Endothelial cell (in vitro differentiated cells): Measurements from ENCODE around the gene CPPED1. TPM values are rescaled to one million over a fixed set of nuclear protein-coding genes. Genes with fewer than 3 reads are reported as not detected.

Experiments used
- DNase-seq: peaks from one replicate; pipeline ENCODE4 v3.0.0; 2021; ENCODE audit warnings: low spot score
- H3K27ac Mint-ChIP-seq: one replicate; pipeline ENCODE4 v1.8.0; 2021; ENCODE audit warnings: mixed read lengths, inconsistent platforms; ENCODE audit not compliant: unreplicated experiment
- H3K27me3 Mint-ChIP-seq: one replicate; pipeline ENCODE4 v1.8.0; 2021; ENCODE audit warnings: mild to moderate bottlenecking, moderate library complexity, mixed read lengths, inconsistent platforms; ENCODE audit not compliant: unreplicated experiment
- H3K36me3 Mint-ChIP-seq: one replicate; pipeline ENCODE4 v1.8.0; 2021; ENCODE audit warnings: mild to moderate bottlenecking, low read depth, mixed read lengths, inconsistent platforms; ENCODE audit not compliant: unreplicated experiment
- H3K4me1 Mint-ChIP-seq: one replicate; pipeline ENCODE4 v1.8.0; 2021; ENCODE audit warnings: mild to moderate bottlenecking, mixed read lengths, inconsistent platforms; ENCODE audit not compliant: unreplicated experiment
- H3K4me3 Mint-ChIP-seq: one replicate; pipeline ENCODE4 v1.8.0; 2021; ENCODE audit warnings: mild to moderate bottlenecking, mixed read lengths, inconsistent platforms; ENCODE audit not compliant: unreplicated experiment
- H3K9me3 Mint-ChIP-seq: one replicate; pipeline ENCODE4 v1.8.0; 2021; ENCODE audit warnings: mixed read lengths, inconsistent platforms; ENCODE audit not compliant: unreplicated experiment
- microRNA-seq: library from miRNA; unstranded; fragments of <30 nt; microRNA quantifications from one replicate; pipeline ENCODE4, GENCODE V29; 2020; ENCODE audit not compliant: unreplicated experiment
- total RNA-seq: library from RNA; stranded (reverse); fragmentation: NEBNext Ultra II Directional; extraction: Animal tissue kit (Norgen Biotek cat#: 25700); gene quantifications from one replicate; pipeline ENCODE4 v1.2.1, GENCODE V29; 2021; ENCODE audit not compliant: unreplicated experiment
- TF ChIP-seq, protein P1 (sequence below): fragments of 200-600 bp; sonication (generic); IDR thresholded peaks from one replicate; pipeline ENCODE4 v1.5.0; 2021; ENCODE audit warnings: antibody characterized with exemption; ENCODE audit not compliant: unreplicated experiment

CPPED1 gene
- total RNA-seq, 1 donor from 2014 or later: 11.6 TPM

DNA sequence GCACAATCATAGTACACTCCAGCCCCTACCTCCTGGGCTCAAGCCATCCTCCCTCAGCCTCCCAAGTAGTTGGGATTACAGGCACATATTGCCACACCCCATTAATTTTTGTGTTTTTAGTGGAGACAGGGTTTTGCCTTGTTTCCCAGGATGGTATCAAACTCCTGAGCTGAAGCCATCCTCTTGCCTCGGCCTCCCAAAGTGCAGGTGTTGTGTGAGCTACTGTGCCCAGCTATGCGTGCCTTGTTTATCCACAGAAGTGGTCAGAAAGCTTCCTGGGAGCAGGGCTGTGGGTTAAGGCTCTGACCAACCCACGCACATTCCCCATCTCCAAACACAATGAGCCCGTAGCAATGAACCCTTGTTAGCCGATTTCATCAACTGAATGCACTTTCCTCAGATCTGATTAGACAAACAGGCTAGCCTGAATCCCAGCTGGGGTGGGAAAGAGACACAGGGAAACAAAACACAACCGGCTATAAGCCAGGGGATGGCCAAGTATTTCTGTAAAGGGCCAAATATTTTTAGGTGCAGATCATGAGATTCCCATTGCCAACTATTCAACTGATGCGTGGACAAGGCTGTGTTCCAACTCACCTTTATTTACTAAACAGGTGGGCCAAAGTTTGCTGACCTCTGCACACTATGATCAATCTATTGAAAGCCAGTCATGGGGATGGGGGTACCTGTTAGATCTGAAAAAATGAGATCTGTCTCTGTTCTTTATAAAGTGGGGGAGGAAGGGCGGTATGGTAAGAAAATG is 193.6 kb downstream of the CPPED1 start:
- H3K9me3 Mint-ChIP-seq: no peaks in the 10 kb centered on the region
- no peak overlapping the region for H3K4me3 Mint-ChIP-seq
- no peak for DNase-seq
- H3K4me1 Mint-ChIP-seq: no peaks in the 10 kb centered on the region
- H3K27me3 Mint-ChIP-seq: no peaks in the 10 kb centered on the region
- H3K27ac Mint-ChIP-seq: no peak overlapping the region
- TF ChIP-seq, protein P1, sequence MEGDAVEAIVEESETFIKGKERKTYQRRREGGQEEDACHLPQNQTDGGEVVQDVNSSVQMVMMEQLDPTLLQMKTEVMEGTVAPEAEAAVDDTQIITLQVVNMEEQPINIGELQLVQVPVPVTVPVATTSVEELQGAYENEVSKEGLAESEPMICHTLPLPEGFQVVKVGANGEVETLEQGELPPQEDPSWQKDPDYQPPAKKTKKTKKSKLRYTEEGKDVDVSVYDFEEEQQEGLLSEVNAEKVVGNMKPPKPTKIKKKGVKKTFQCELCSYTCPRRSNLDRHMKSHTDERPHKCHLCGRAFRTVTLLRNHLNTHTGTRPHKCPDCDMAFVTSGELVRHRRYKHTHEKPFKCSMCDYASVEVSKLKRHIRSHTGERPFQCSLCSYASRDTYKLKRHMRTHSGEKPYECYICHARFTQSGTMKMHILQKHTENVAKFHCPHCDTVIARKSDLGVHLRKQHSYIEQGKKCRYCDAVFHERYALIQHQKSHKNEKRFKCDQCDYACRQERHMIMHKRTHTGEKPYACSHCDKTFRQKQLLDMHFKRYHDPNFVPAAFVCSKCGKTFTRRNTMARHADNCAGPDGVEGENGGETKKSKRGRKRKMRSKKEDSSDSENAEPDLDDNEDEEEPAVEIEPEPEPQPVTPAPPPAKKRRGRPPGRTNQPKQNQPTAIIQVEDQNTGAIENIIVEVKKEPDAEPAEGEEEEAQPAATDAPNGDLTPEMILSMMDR: no peak
- no peaks in the 10 kb centered on the region for H3K36me3 Mint-ChIP-seq

Small RNA genes within 50 kb of the gene (microRNA-seq; reads per million reads assigned to microRNA genes)
- gene MIR4718: not detected

Other genes with a start within 250 kb of the CPPED1 start
- gene SHISA9, start 97.7 kb upstream of the CPPED1 start, total RNA-seq: 0.49 TPM